H1 (cell line): ENCODE data around the gene VCX. TPM values are rescaled to one million over a fixed set of nuclear protein-coding genes. Genes with fewer than 3 reads are reported as not detected.

ENCODE experiments used
- CTCF ChIA-PET: fragments of 300-600 bp; sonication (Branson Sonifier 250); formaldehyde crosslinking; loops from one replicate; lab custom pipeline; 2021; ENCODE audit not compliant: partially characterized antibody; lab: Charles Lee
- POLR2A ChIA-PET: fragments of 300-600 bp; sonication (Branson Sonifier 250); formaldehyde crosslinking; loops from one replicate; lab custom pipeline; 2021; ENCODE audit warnings: inconsistent platforms; ENCODE audit not compliant: partially characterized antibody; lab: Charles Lee
- DNase-seq, 2 experiments: peaks; one replicate each; pipeline versions ENCODE4 v3.0.0 to v3.0.0-alpha.2; 2010 to 2022; ENCODE audit warnings: low spot score in 2 of 2, low read depth in 1 of 2, mixed read lengths in 1 of 2
- FAIRE-seq: peaks from 2 replicates; lab custom pipeline; 2011; peaks lifted over from hg19 to GRCh38; lab: Jason Lieb, UNC
- H2AFZ ChIP-seq: 2 replicates; pipeline ENCODE4 v1.8.1; 2012; ENCODE audit warnings: low read length, inconsistent platforms
- H2AK5ac ChIP-seq: 2 replicates; pipeline ENCODE4 v1.6.1; 2013; ENCODE audit warnings: low read depth, low read length
- H2BK120ac ChIP-seq: replicated peaks from 2 replicates; pipeline ENCODE3; 2013; ENCODE audit warnings: low read depth, low read length, inconsistent platforms
- H2BK12ac ChIP-seq: 2 replicates; pipeline ENCODE4 v1.6.1; 2013; ENCODE audit warnings: low read depth, low read length
- H2BK15ac ChIP-seq: 2 replicates; pipeline ENCODE4 v1.6.1; 2013; ENCODE audit warnings: low read length
- H2BK20ac ChIP-seq: 2 replicates; pipeline ENCODE4 v1.6.1; 2013; ENCODE audit warnings: low read length
- H2BK5ac ChIP-seq: 2 replicates; pipeline ENCODE4 v1.6.1; 2013; ENCODE audit warnings: low read depth, low read length
- H3K14ac ChIP-seq: 2 replicates; pipeline ENCODE4 v1.6.1; 2013; ENCODE audit warnings: inconsistent platforms; ENCODE audit not compliant: insufficient read length
- H3K18ac ChIP-seq: 2 replicates; pipeline ENCODE4 v1.6.1; 2013; ENCODE audit warnings: low read length; ENCODE audit errors: extremely low read depth
- H3K23ac ChIP-seq: 2 replicates; pipeline ENCODE4 v1.6.1; 2013; ENCODE audit warnings: inconsistent platforms; ENCODE audit not compliant: insufficient read length
- H3K23me2 ChIP-seq: 2 replicates; pipeline ENCODE4 v1.6.1; 2013; ENCODE audit warnings: low read depth, low read length
- H3K27ac ChIP-seq: 2 replicates; pipeline ENCODE4 v1.6.1; 2011; ENCODE audit warnings: low read depth, low read length, inconsistent platforms
- H3K27me3 ChIP-seq, 4 experiments: replicated peaks in 1 of 4; 1 replicate in 1 of 4; 2 replicates in 3 of 4; pipeline versions ENCODE4 v1.6.1 to v1.8.1; 2011 to 2013; ENCODE audit warnings: low read length in 3 of 4, mild to moderate bottlenecking in 3 of 4, inconsistent platforms in 2 of 4, mixed read lengths in 2 of 4, moderate library complexity in 1 of 4; ENCODE audit not compliant: control insufficient read depth in 3 of 4, insufficient read depth in 3 of 4; ENCODE audit errors: extremely low read depth in 1 of 4
- H3K36me3 ChIP-seq, 4 experiments: 2 replicates each; pipeline versions ENCODE4 v1.6.1 to v1.8.1; 2011 to 2013; ENCODE audit warnings: mild to moderate bottlenecking in 4 of 4, low read length in 3 of 4, moderate library complexity in 2 of 4, control low read depth in 1 of 4, inconsistent platforms in 1 of 4; ENCODE audit not compliant: insufficient read depth in 4 of 4, control insufficient read depth in 2 of 4
- H3K4ac ChIP-seq: replicated peaks from 2 replicates; pipeline ENCODE3; 2013; ENCODE audit warnings: low read length, low read depth, mixed read lengths, inconsistent platforms; ENCODE audit not compliant: insufficient read length
- H3K4me1 ChIP-seq, 4 experiments: replicated peaks in 1 of 4; 1 replicate in 1 of 4; 2 replicates in 3 of 4; pipeline versions ENCODE4 v1.6.1 to v1.8.1; 2011 to 2013; ENCODE audit warnings: low read length in 3 of 4, inconsistent platforms in 2 of 4, mixed read lengths in 1 of 4; ENCODE audit not compliant: insufficient read depth in 4 of 4, control insufficient read depth in 3 of 4
- H3K4me2 ChIP-seq, 2 experiments: 2 replicates each; pipeline versions ENCODE4 v1.6.1 to v1.8.1; 2011 to 2013; ENCODE audit warnings: low read depth in 2 of 2, low read length in 2 of 2, control low read depth in 1 of 2, inconsistent platforms in 1 of 2, mild to moderate bottlenecking in 1 of 2; ENCODE audit not compliant: insufficient read depth in 1 of 2
- H3K4me3 ChIP-seq, 4 experiments: fragments of 200-600, 300-600 bp in 1 of 4; sonication (generic), shearing (Covaris generic), sonication (Bioruptor Twin) in 1 of 4; 2 replicates each; pipeline versions ENCODE4 v1.5.1 to v1.8.1; 2011 to 2016; ENCODE audit warnings: low read length in 4 of 4, low read depth in 3 of 4, control low read depth in 2 of 4, inconsistent platforms in 2 of 4, mild to moderate bottlenecking in 2 of 4, mixed read lengths in 1 of 4, moderate library complexity in 1 of 4; ENCODE audit not compliant: insufficient read depth in 2 of 4; ENCODE audit errors: extremely low read depth in 1 of 4
- H3K56ac ChIP-seq: replicated peaks from 2 replicates; pipeline ENCODE3; 2013; ENCODE audit warnings: low read depth, mild to moderate bottlenecking, mixed read lengths, low read length, inconsistent platforms; ENCODE audit not compliant: insufficient read length
- H3K79me1 ChIP-seq: 2 replicates; pipeline ENCODE4 v1.6.1; 2013; ENCODE audit warnings: low read depth, low read length, control low read depth
- H3K79me2 ChIP-seq, 2 experiments: 2 replicates each; pipeline versions ENCODE4 v1.6.1 to v1.8.1; 2012 to 2013; ENCODE audit warnings: low read length in 2 of 2, mild to moderate bottlenecking in 2 of 2, inconsistent platforms in 1 of 2; ENCODE audit not compliant: insufficient read depth in 2 of 2, control insufficient read depth in 1 of 2
- H3K9ac ChIP-seq, 4 experiments: replicated peaks in 1 of 4; 1 replicate in 1 of 4; 2 replicates in 3 of 4; pipeline versions ENCODE4 v1.6.1 to v1.8.1; 2011 to 2013; ENCODE audit warnings: low read depth in 3 of 4, low read length in 3 of 4, control low read depth in 2 of 4, mild to moderate bottlenecking in 2 of 4, moderate library complexity in 2 of 4, inconsistent platforms in 1 of 4; ENCODE audit errors: extremely low read depth in 1 of 4
- H3K9me3 ChIP-seq, 2 experiments: 2 replicates each; pipeline versions ENCODE4 v1.6.1 to v1.8.1; 2012 to 2013; ENCODE audit warnings: mild to moderate bottlenecking in 2 of 2, moderate library complexity in 2 of 2, control low read depth in 1 of 2, inconsistent platforms in 1 of 2, low read depth in 1 of 2, low read length in 1 of 2, mixed read lengths in 1 of 2; ENCODE audit not compliant: insufficient read depth in 2 of 2
- H4K20me1 ChIP-seq, 2 experiments: replicated peaks in 1 of 2; 2 replicates each; pipeline versions ENCODE3 to v1.8.1; 2011 to 2013; ENCODE audit warnings: inconsistent platforms in 2 of 2, low read length in 2 of 2, mild to moderate bottlenecking in 1 of 2; ENCODE audit not compliant: insufficient read depth in 2 of 2, control insufficient read depth in 1 of 2
- H4K5ac ChIP-seq: 2 replicates; pipeline ENCODE4 v1.6.1; 2013; ENCODE audit warnings: low read length, low read depth, mixed read lengths, inconsistent platforms; ENCODE audit not compliant: insufficient read length
- H4K8ac ChIP-seq: 2 replicates; pipeline ENCODE4 v1.8.0; 2013; ENCODE audit warnings: mild to moderate bottlenecking, moderate library complexity, low read length, inconsistent platforms; ENCODE audit not compliant: insufficient read depth; ENCODE audit errors: extremely low read depth
- H4K91ac ChIP-seq: replicated peaks from 2 replicates; pipeline ENCODE3; 2013; ENCODE audit warnings: low read length, mixed read lengths, inconsistent platforms; ENCODE audit not compliant: insufficient read length
- BACH1 ChIP-seq: IDR thresholded peaks from 2 replicates; pipeline ENCODE4 v1.6.1; 2012; ENCODE audit warnings: low read length, improper control_type of control experiment
- POLR2AphosphoS5 ChIP-seq: IDR thresholded peaks from 2 replicates; pipeline ENCODE4 v1.6.1; 2011; ENCODE audit warnings: low read depth, low read length
- WGBS, 2 experiments: shearing (Covaris generic) in 1 of 2; methylation state at CpG; one replicate each; pipeline versions ENCODE4 v1.1.6 to v1.1.7; 2013 to 2015; ENCODE audit warnings: low lambda C conversion rate in 2 of 2, mixed read lengths in 2 of 2, inconsistent platforms in 1 of 2, low coverage in 1 of 2, missing lambda C conversion rate in 1 of 2; ENCODE audit not compliant: insufficient replicate concordance in 2 of 2, insufficient coverage in 1 of 2, insufficient read length in 1 of 2; ENCODE audit errors: extremely low coverage in 1 of 2, missing lambda C conversion rate in 1 of 2; 5-methylcytosine and 5-hydroxymethylcytosine counted together
- polyA plus RNA-seq, 7 experiments: library from polyadenylated mRNA; depleted of rRNA in 3 of 7; stranded (reverse) in 5 of 7; unstranded in 2 of 7; fragments of >200 nt in 5 of 7; fragments of 200-250 nt in 2 of 7; gene quantifications; 1 replicate in 5 of 7; 2 replicates in 1 of 7; 4 replicates in 1 of 7; pipeline versions ENCODE4 v1.2.1 to v1.2.3, GENCODE V29; 2011 to 2013; ENCODE audit warnings: missing spikeins in 2 of 7, mixed read lengths in 2 of 7
- total RNA-seq: library from RNA; stranded (reverse); fragmentation: NEBNext Ultra II Directional; extraction: Animal tissue kit (Norgen Biotek cat#: 25700); gene quantifications from 2 replicates; pipeline ENCODE4 v1.2.1, GENCODE V29; 2021

VCX gene
- total and polyA plus RNA-seq, 2 of the 8 experiments (the other 6 are each of a cell fraction or from before 2014, with no cell fraction given) = not detected

DNA sequence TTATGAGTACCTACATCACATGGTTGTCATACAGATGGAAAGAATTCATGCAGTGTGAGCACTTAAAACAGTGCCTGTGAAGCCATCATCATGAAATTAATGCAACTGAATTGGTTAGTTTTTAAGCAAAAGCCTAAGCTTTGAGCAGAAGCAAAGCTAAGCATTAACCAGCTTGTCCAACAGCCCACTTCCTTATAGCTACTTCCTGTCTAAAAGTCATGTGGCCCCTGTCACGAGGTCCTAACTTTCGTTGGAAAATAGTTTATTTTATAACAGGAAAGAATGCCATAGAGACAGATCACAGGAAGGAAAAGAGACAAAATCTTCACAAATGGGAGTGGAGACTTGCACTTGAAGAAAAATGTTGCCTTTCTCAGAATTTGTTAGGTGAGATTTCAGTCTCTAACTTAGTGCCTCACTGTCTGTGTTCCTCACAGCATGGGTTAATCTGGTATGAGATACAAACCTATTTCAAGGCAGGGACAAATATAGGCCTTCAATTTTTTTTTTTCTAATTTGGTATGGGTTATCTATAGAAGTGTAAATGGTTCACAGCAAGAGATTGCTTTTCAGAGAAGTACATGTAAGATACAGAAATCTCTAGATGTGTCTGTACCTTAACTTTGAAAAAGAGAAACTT is 27.7 kb upstream of the VCX start:
- Histone ChIP-seq H3K9ac (no peak overlapping the region), H3K4me3 (no peak overlapping the region), H3K14ac (no peak overlapping the region), H4K20me1 (no peaks in the 10 kb centered on the region), H3K4me2 (no peak overlapping the region), H2BK120ac (no peak overlapping the region), H2BK5ac (no peak overlapping the region), H2BK15ac (no peak overlapping the region), H2BK12ac (no peak overlapping the region), H3K79me1 (no peaks in the 10 kb centered on the region), H3K23me2 (no peaks in the 10 kb centered on the region), H3K56ac (no peak overlapping the region), H4K8ac (no peak overlapping the region), H3K9me3 (no peaks in the 10 kb centered on the region), H2AK5ac (no peak overlapping the region), H3K27me3 (peaks cover 0 to 2% (median 0%) of the 10 kb centered on the region in 4 experiments; a peak in 2 of 7 replicates), H2AFZ (no peak overlapping the region), H4K5ac (no peak overlapping the region), H3K36me3 (no peaks in the 10 kb centered on the region), H3K79me2 (no peaks in the 10 kb centered on the region), H3K23ac (no peak overlapping the region), H4K91ac (no peak overlapping the region), H2BK20ac (no peak overlapping the region), H3K18ac (no peak overlapping the region), H3K4me1 (no peaks in the 10 kb centered on the region), H3K4ac (no peak overlapping the region), H3K27ac (no peak overlapping the region)
- FAIRE-seq (no peak), DNase-seq (no peak)
- TF ChIP-seq BACH1 = no peak
- TF ChIP-seq POLR2AphosphoS5 = 0 out of 2 replicates have a peak, but pooled peaks have one; percentile 32
- POLR2A ChIA-PET = no interaction called here
- CTCF ChIA-PET = no interaction called here
- WGBS, 2 experiments = 58% methylated on average over 2 of the region's 2 CpGs; no CpG with 5 or more reads in 1 of the 2 experiments
